Left ventricle myocardium inferior (tissue), 1 donor: ENCODE measurements around the gene PIP4K2C. TPM values are rescaled to one million over a fixed set of nuclear protein-coding genes. Genes with fewer than 3 reads are reported as not detected.
A peak's percentile ranks its signal among the peaks of the same experiment; 100 is the strongest.

ENCODE experiments used
- DNase-seq: peaks from one replicate; pipeline ENCODE4 v3.0.0-alpha.2; 2020
- H3K27ac ChIP-seq: fragments of 200-600 bp; replicated peaks from 2 replicates; pipeline ENCODE4 v1.8.0; 2021
- H3K27me3 ChIP-seq: fragments of 200-600 bp; 2 replicates; pipeline ENCODE4 v1.8.0; 2021; ENCODE audit warnings: low read depth
- H3K36me3 ChIP-seq: fragments of 200-600 bp; 2 replicates; pipeline ENCODE4 v1.8.0; 2021
- H3K4me1 ChIP-seq: fragments of 200-600 bp; 2 replicates; pipeline ENCODE4 v1.8.0; 2021
- H3K4me3 ChIP-seq: fragments of 200-600 bp; 2 replicates; pipeline ENCODE4 v1.8.0; 2021; ENCODE audit warnings: mild to moderate bottlenecking, moderate library complexity
- H3K9me3 ChIP-seq: fragments of 200-600 bp; replicated peaks from 2 replicates; pipeline ENCODE4 v1.8.0; 2021
- CTCF ChIP-seq: fragments of 200-600 bp; IDR thresholded peaks from 2 replicates; pipeline ENCODE4 v1.8.0; 2021; ENCODE audit warnings: antibody characterized with exemption, mild to moderate bottlenecking, borderline replicate concordance
- intact Hi-C: fragments of 100-400 bp; cut with micrococcal nuclease; formaldehyde crosslinking; loops from one replicate; pipeline ENCODE4 v1.11.0; 2022
- total RNA-seq: library from RNA; stranded (reverse); fragmentation: NEBNext Ultra II Directional; extraction: Animal tissue kit (Norgen Biotek cat#: 25700); gene quantifications from one replicate; pipeline ENCODE4 v1.2.1, GENCODE V29; 2021
- donor health status: DM: no; HTN: yes; CAD: no; lungs with severe emphysema.

PIP4K2C gene
- total RNA-seq, 1 donor from 2014 or later, result 12.3 TPM

GRCh38 chr12:57591782-57592325, 862 bp downstream of the PIP4K2C start:
- DNase-seq, result no peak
- intact Hi-C loops, result no loop called here
- H3K4me1 ChIP-seq, result peaks cover 26% of the 10 kb centered on the region
- H3K27ac ChIP-seq, result peak overlapping the region; percentile 82
- H3K36me3 ChIP-seq, result peaks cover 24% of the 10 kb centered on the region
- H3K9me3 ChIP-seq, result no peaks in the 10 kb centered on the region
- no peak for TF ChIP-seq CTCF
- H3K27me3 ChIP-seq, result peaks cover 17% of the 10 kb centered on the region
- peak overlapping the region; percentile 88 for H3K4me3 ChIP-seq

GRCh38 chr12:57592551-57593165, 1.7 kb downstream of the PIP4K2C start:
- DNase-seq, result no peak
- intact Hi-C loops, result no loop called here
- H3K4me3 ChIP-seq, result peak overlapping the region; percentile 88
- H3K9me3 ChIP-seq, result no peaks in the 10 kb centered on the region
- TF ChIP-seq CTCF, result no peak
- peaks cover 31% of the 10 kb centered on the region for H3K36me3 ChIP-seq
- H3K4me1 ChIP-seq, result peaks cover 26% of the 10 kb centered on the region
- peaks cover 9% of the 10 kb centered on the region for H3K27me3 ChIP-seq
- H3K27ac ChIP-seq, result no peak overlapping the region

- H3K4me3 ChIP-seq, result no peak overlapping the region
- no peak for TF ChIP-seq CTCF
- intact Hi-C loops, result no loop called here
- H3K9me3 ChIP-seq, result no peaks in the 10 kb centered on the region
- no peak overlapping the region for H3K27ac ChIP-seq
- DNase-seq, result no peak
- peaks cover 36% of the 10 kb centered on the region for H3K36me3 ChIP-seq
- peaks cover 26% of the 10 kb centered on the region for H3K4me1 ChIP-seq
- H3K27me3 ChIP-seq, result peaks cover 3% of the 10 kb centered on the region
Observed at GRCh38 chr12:57593187-57593586, 2.2 kb downstream of the PIP4K2C start.

GRCh38 chr12:57600395-57600794, 9.4 kb downstream of the PIP4K2C start:
- TF ChIP-seq CTCF, result no peak
- no peak overlapping the region for H3K27ac ChIP-seq
- H3K27me3 ChIP-seq, result no peaks in the 10 kb centered on the region
- H3K36me3 ChIP-seq, result peaks cover 63% of the 10 kb centered on the region
- H3K4me1 ChIP-seq, result peaks cover 25% of the 10 kb centered on the region
- H3K9me3 ChIP-seq, result no peaks in the 10 kb centered on the region
- no peak for DNase-seq
- H3K4me3 ChIP-seq, result no peak overlapping the region
- intact Hi-C loops, result no loop called here

- no peaks in the 10 kb centered on the region for H3K27me3 ChIP-seq
- H3K27ac ChIP-seq, result peak overlapping the region; percentile 92
Observed at GRCh38 chr12:57602544-57602943, 11.6 kb downstream of the PIP4K2C start.

More at GRCh38 chr12:57602544-57602943, 11.6 kb downstream of the PIP4K2C start:
- DNase-seq, result no peak
- no peak for TF ChIP-seq CTCF
- no peak overlapping the region for H3K4me3 ChIP-seq
- peaks cover 44% of the 10 kb centered on the region for H3K4me1 ChIP-seq
- H3K36me3 ChIP-seq, result peaks cover 52% of the 10 kb centered on the region
- intact Hi-C loops, result no loop called here
- H3K9me3 ChIP-seq, result no peaks in the 10 kb centered on the region
